Nasal cavity respiratory epithelium epithelial cell of viscerocranial mucosa (primary cell): ENCODE results near the gene WDR45. TPM values are rescaled to one million over a fixed set of nuclear protein-coding genes. Genes with fewer than 3 reads are reported as not detected.

Experiments used
- total RNA-seq: library from RNA; depleted of rRNA; stranded (reverse); fragments of >200 nt; gene quantifications from 2 replicates; pipeline ENCODE4 v1.2.3, GENCODE V29; 2014

Gene WDR45
- 29.0 and 29.4 TPM in 2 replicates for total RNA-seq

DNA sequence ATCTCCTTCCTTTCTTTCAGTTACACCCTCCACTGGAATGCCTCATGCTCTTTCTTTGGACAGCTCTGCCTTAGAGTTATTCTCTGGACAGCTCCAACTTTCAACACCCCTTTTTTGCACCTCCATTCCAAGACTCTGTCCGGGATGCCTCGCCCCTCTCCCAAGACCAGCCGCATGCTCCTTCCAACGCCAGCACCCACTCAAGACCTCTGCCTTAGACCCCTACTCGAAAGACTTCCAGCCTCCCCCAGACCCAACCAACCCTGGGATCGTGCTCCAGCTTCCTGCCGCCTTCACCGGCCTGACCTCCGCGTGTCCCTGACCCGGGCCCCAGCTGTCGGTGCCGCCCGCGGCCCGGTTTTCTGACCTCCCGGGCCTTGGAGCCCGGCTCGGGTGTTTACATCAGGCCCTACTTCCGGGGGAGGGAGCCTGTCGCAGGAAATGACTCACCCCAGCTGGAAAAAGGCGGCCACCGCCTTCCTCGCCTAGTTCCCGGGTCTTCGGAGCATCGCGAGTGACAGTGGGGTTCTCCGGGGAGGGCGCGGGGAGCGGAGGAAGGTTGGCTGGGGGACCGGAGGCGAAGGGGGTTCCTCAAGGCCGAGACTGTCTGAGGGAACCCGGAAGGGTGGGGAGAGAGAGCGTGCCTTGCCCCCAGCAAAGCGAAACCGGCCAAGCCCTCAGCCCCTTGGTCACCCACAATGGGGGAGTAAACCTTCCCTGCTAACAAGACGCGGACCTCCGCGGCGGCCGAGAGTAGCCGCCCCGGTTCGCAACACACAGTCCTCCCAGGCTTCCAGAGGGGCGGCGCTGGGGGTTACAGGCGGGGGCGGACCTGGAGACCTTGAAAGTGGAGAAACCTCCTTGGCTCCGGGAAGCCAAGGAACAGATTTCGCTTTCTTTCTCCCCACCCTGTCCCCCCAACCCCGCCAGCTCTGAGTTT lies at the start of gene WDR45:
WDR45 (minus strand) TSS at position 399 of the 940 bp plus-strand sequence. CDS start 1,792 bp downstream, outside the sequence.

DNA sequence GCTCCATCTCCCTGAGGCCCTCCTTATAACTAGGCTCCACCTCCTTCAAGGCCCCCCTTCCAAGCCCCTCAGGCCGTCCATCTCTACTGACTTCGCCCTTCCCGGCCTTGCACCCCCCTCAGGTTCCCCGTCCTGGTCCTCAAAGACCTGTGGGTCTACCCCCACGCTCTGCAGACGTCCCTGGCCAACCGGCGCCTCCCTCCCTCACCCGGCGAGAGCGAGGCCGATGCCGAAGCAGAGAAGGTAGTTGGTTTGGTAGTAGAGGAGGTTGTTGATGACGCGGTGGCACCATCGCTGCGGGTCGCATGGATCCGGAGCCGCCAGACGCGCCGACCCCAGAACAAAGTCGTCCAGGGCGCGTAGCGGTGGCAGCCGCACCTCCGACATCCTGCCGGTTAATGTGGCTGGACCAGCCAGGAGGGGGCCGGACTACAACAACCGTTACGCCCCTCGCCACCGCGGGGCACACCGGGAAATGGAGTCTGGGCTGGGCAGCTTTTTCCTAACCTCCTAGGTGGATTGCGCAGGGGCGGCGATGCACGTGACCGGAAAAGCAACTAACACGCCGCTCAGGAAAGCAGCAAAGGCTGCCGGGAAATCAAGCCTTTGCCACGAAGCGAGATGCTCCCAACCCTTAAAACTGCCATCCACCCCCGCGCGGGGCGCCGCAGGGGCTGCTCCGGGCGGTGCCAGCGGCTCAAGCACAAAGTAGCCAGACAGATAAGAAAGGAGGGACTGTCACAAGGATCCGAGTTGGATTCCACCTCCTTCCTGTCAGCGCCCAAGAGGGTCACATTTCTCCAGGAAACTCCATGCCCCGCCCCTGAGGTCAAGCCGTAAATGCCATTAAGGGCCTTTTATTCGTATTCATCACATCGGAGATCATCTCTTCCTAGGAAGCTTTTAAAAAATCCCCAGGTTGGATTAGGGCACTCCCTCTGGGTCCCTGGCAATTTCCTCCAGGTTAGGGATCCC lies 5.8 kb downstream of the WDR45 start, which contains the start of gene PRAF2:
PRAF2 (minus strand) TSS at position 402 of the 975 bp plus-strand sequence; CDS start at position 387, 15 bp downstream.

GRCh38 chrX:49058794-49059193 lies 20.9 kb downstream of the WDR45 start, which contains the start of gene CCDC120:
TSS of gene CCDC120 (plus strand) at chrX:49058999. CDS start at chrX:49062042, 3,043 bp downstream.

DNA sequence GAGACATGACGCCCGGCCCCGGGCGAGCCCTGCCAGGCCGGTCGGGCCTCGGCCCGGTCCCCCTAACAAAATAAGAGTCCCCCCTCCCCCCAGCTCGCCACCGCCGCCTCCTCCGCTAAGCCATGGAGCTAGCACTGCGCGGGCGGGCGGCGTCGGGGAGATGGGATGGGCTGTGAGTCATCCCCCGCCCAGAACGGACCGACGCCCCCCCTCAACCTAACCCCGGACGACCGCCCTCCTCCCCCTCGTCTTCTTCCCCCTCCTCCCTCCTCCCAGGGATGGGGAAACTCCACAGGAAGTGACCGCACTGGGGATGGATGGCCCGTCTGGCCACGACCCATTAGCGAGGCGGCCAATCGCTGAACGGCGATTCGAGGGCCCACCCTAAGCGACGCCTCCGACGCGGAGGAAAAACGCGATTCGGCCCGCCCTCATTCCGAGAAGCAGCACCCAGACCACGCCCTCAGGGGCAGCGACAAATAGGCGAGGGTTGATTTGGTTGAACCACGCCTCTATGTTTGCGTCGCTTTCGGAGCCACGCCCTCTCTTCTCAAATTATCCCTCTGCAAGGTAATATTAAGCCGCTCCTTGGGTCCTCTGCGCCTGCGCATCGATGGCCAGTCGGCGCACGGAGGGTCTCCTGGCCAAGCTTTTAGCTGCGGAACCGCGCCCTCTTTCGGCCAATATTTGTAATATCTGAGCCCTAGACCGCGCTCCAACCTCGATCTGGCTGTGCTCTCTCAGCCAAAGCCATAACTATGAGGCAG lies 36.3 kb downstream of the WDR45 start, which contains the start of gene TFE3:
TFE3 (minus strand) TSS at position 138 of the 767 bp plus-strand sequence; CDS start at position 7, 131 bp downstream.

Other genes with a start within 250 kb of the WDR45 start
- gene PCSK1N, start 244.3 kb downstream of the WDR45 start, total RNA-seq = under 0.01 and 1.4 TPM in 2 replicates
- 22.4 and 38.3 TPM in 2 replicates for gene TIMM17B, start 182.1 kb downstream of the WDR45 start, total RNA-seq
- 65.6 and 131 TPM in 2 replicates for gene PQBP1, start 182.0 kb downstream of the WDR45 start, total RNA-seq
- gene SLC35A2, start 168.2 kb downstream of the WDR45 start, total RNA-seq = 18.8 and 26.4 TPM in 2 replicates
- 5.9 and 6.5 TPM in 2 replicates for gene PIM2, start 160.9 kb downstream of the WDR45 start, total RNA-seq
- gene OTUD5, start 122.3 kb downstream of the WDR45 start, total RNA-seq = 17.4 and 34.5 TPM in 2 replicates
- under 0.01 and 0.93 TPM in 2 replicates for gene KCND1, start 108.0 kb downstream of the WDR45 start, total RNA-seq
- 23.6 and 36.5 TPM in 2 replicates for gene GRIPAP1, start 77.6 kb downstream of the WDR45 start, total RNA-seq
- 17.4 and 37.9 TPM in 2 replicates for gene TFE3, start 36.5 kb downstream of the WDR45 start, total RNA-seq
- gene CCDC120, start 20.9 kb downstream of the WDR45 start, total RNA-seq = 2.1 and 5.8 TPM in 2 replicates
- 2.1 and 5.4 TPM in 2 replicates for gene PRAF2, start 5.9 kb downstream of the WDR45 start, total RNA-seq
- gene GPKOW, start 43.8 kb upstream of the WDR45 start, total RNA-seq = 22.9 and 29.0 TPM in 2 replicates
- gene MAGIX, start 82.9 kb upstream of the WDR45 start, total RNA-seq = 2.3 and 2.7 TPM in 2 replicates
- 17.1 and 24.4 TPM in 2 replicates for gene PLP2, start 92.0 kb upstream of the WDR45 start, total RNA-seq
- gene PRICKLE3, start 106.5 kb upstream of the WDR45 start, total RNA-seq = 19.5 and 38.1 TPM in 2 replicates
- under 0.01 TPM in 1 of 2 replicates, not detected in the other for gene SYP, start 120.3 kb upstream of the WDR45 start, total RNA-seq
- under 0.01 and 0.07 TPM in 2 replicates for gene CACNA1F, start 153.5 kb upstream of the WDR45 start, total RNA-seq
- 11.3 and 13.9 TPM in 2 replicates for gene CCDC22, start 155.6 kb upstream of the WDR45 start, total RNA-seq
- gene FOXP3, start 184.8 kb upstream of the WDR45 start, total RNA-seq = 0.14 TPM in 1 of 2 replicates, not detected in the other
- 4.1 and 9.0 TPM in 2 replicates for gene PPP1R3F, start 189.9 kb upstream of the WDR45 start, total RNA-seq
- not detected in 2 replicates for gene GAGE10, start 223.8 kb upstream of the WDR45 start, total RNA-seq
- gene GAGE12J, start 242.2 kb upstream of the WDR45 start, total RNA-seq = not detected in 2 replicates